Smooth muscle cell (in vitro differentiated cells): Measurements from ENCODE around the gene GRB2. TPM values are rescaled to one million over a fixed set of nuclear protein-coding genes. Genes with fewer than 3 reads are reported as not detected.
"Not testable (repeated sequence)": the region's sequence is repeated elsewhere in the genome, so short reads cannot be mapped to it uniquely, and the experiment has no call there.

Source experiments
- DNase-seq: peaks from one replicate; lab custom pipeline; 2025; ENCODE audit not compliant: unreplicated experiment; lab: John Stamatoyannopoulos, UW
- H2AFZ ChIP-seq: fragments of 200-600 bp; sonication (generic); 2 replicates; pipeline ENCODE4 v1.6.0; 2016; ENCODE audit warnings: antibody characterized with exemption, low read depth, mild to moderate bottlenecking
- H3F3A ChIP-seq: fragments of 200-600 bp; sonication (generic); 2 replicates; pipeline ENCODE4 v1.6.0; 2017; ENCODE audit warnings: antibody characterized with exemption, low read depth
- H3K27ac ChIP-seq: fragments of 200-600 bp; sonication (generic); 2 replicates; pipeline ENCODE4 v1.5.1; 2016; ENCODE audit warnings: low read depth, mild to moderate bottlenecking
- H3K27me3 ChIP-seq: fragments of 200-600 bp; sonication (generic); 2 replicates; pipeline ENCODE4 v1.6.1; 2016; ENCODE audit warnings: low read depth, mild to moderate bottlenecking
- H3K36me3 ChIP-seq: fragments of 200-600 bp; sonication (generic); 2 replicates; pipeline ENCODE4 v1.5.1; 2016; ENCODE audit warnings: low read depth
- H3K4me1 ChIP-seq: fragments of 200-600 bp; sonication (generic); 2 replicates; pipeline ENCODE4 v1.5.1; 2016; ENCODE audit warnings: low read depth
- H3K4me2 ChIP-seq: fragments of 200-600 bp; sonication (generic); 2 replicates; pipeline ENCODE4 v1.6.0; 2016; ENCODE audit warnings: mild to moderate bottlenecking
- H3K4me3 ChIP-seq: fragments of 200-600 bp; sonication (generic); 2 replicates; pipeline ENCODE4 v1.5.1; 2016; ENCODE audit warnings: mild to moderate bottlenecking
- H3K79me2 ChIP-seq: fragments of 200-600 bp; sonication (generic); 2 replicates; pipeline ENCODE4 v1.6.0; 2016; ENCODE audit warnings: low read depth, mild to moderate bottlenecking
- H3K9ac ChIP-seq: fragments of 200-600 bp; sonication (generic); 2 replicates; pipeline ENCODE4 v1.6.0; 2016; ENCODE audit warnings: low read depth
- H3K9me3 ChIP-seq: fragments of 200-600 bp; sonication (generic); replicated peaks from 2 replicates; pipeline ENCODE4 v1.5.1; 2016; ENCODE audit warnings: low read depth
- H4K20me1 ChIP-seq: fragments of 200-600 bp; sonication (generic); 2 replicates; pipeline ENCODE4 v1.6.0; 2016; ENCODE audit warnings: low read depth
- WGBS: methylation state at CpG from one replicate; pipeline ENCODE4 v1.1.7; 2016; ENCODE audit warnings: low lambda C conversion rate; 5-methylcytosine and 5-hydroxymethylcytosine counted together
- polyA plus RNA-seq: library from polyadenylated mRNA; unstranded; fragments of >200 nt; fragmentation: Nextera tagmentation; extraction: Ambion mirVana; gene quantifications from 2 replicates; pipeline ENCODE4 v1.2.1, GENCODE V29; 2016
- total RNA-seq: library from RNA; depleted of rRNA; stranded (reverse); fragments of >200 nt; gene quantifications from 2 replicates; pipeline ENCODE4 v1.2.3, GENCODE V29; 2014
- TF ChIP-seq, protein P1 (sequence below): fragments of 200-600 bp; sonication (generic); IDR thresholded peaks from 2 replicates; pipeline ENCODE4 v1.5.1; 2017; ENCODE audit warnings: borderline replicate concordance, mild to moderate bottlenecking, antibody characterized with exemption; ENCODE audit not compliant: insufficient read depth, poor library complexity, severe bottlenecking

Gene GRB2
- total and polyA plus RNA-seq, 2 experiments from 2014 or later, result 62.4 to 80.1 TPM

DNA sequence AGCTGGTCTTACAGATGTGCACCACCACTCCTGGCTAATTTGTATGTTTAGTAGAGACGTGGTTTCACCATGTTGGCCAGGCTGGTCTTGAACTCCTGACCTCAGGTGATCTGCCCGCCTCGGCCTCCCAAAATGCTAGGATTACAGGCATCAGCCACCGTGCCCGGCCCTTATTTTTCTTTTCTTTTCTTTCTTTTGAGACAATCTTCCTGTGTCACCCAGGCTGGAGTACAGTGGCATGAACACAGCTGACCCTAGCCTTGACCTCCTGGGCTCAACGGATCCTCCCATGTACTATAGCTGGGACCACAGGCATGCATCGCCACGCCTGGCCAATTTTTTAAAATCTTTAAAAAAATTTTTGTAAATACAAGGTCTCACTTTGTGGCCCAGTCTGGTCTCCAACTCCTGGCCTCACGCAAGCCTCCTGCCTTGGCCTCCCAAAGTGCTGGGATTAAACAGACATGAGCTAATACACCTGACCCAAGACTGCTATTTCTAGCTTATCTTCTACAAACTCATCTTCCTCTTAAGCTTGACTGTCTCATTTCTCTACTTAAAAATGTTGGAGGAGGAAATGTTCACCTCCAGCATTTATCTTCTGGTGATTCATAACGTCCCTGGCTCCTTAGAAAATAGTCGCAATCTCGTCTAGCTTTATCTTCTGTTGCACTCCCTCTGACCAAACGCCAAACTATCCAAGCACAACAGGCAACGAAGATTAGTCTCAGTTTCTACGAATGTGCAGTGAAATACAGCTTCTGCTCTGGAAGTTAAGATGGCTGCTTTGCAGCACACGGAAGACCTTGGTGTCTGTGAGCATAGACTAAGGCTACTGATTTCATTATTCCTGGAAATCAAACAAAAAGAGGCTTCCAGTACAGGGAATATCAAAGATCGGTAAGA is 42.7 kb upstream of the GRB2 start:
- no peak overlapping the region for H3K27ac ChIP-seq
- 74% methylated on average over 17 of the region's 17 CpGs for WGBS
- H3K27me3 ChIP-seq, result no peaks in the 10 kb centered on the region
- TF ChIP-seq, protein P1, sequence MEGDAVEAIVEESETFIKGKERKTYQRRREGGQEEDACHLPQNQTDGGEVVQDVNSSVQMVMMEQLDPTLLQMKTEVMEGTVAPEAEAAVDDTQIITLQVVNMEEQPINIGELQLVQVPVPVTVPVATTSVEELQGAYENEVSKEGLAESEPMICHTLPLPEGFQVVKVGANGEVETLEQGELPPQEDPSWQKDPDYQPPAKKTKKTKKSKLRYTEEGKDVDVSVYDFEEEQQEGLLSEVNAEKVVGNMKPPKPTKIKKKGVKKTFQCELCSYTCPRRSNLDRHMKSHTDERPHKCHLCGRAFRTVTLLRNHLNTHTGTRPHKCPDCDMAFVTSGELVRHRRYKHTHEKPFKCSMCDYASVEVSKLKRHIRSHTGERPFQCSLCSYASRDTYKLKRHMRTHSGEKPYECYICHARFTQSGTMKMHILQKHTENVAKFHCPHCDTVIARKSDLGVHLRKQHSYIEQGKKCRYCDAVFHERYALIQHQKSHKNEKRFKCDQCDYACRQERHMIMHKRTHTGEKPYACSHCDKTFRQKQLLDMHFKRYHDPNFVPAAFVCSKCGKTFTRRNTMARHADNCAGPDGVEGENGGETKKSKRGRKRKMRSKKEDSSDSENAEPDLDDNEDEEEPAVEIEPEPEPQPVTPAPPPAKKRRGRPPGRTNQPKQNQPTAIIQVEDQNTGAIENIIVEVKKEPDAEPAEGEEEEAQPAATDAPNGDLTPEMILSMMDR, result no peak
- no peaks in the 10 kb centered on the region for H4K20me1 ChIP-seq
- no peaks in the 10 kb centered on the region for H3K79me2 ChIP-seq
- H3K36me3 ChIP-seq, result no peaks in the 10 kb centered on the region
- no peak overlapping the region for H3K4me3 ChIP-seq
- H3K9ac ChIP-seq, result no peak overlapping the region
- H3K4me2 ChIP-seq, result no peak overlapping the region
- no peak for DNase-seq
- no peaks in the 10 kb centered on the region for H3K4me1 ChIP-seq
- H3F3A ChIP-seq, result peaks cover 5% of the 10 kb centered on the region
- H3K9me3 ChIP-seq, result no peaks in the 10 kb centered on the region
- H2AFZ ChIP-seq, result peak overlapping the region; percentile 15

- H3K9me3 ChIP-seq, H3K36me3 ChIP-seq, H3F3A ChIP-seq, DNase-seq, H3K4me3 ChIP-seq, H3K27me3 ChIP-seq, H3K79me2 ChIP-seq, H2AFZ ChIP-seq, H3K4me1 ChIP-seq, H3K9ac ChIP-seq, H3K27ac ChIP-seq, H4K20me1 ChIP-seq, H3K4me2 ChIP-seq: not testable (repeated sequence)
- 98% methylated on average over 6 of the region's 6 CpGs for WGBS
Observed at GRCh38 chr17:75445896-75446295, 40.4 kb upstream of the GRB2 start.

- no peaks in the 10 kb centered on the region for H3K4me1 ChIP-seq
- DNase-seq, result no peak
- TF ChIP-seq, protein P1, result no peak
- H3K4me3 ChIP-seq, result no peak overlapping the region
- H3K36me3 ChIP-seq, result no peaks in the 10 kb centered on the region
- no peaks in the 10 kb centered on the region for H4K20me1 ChIP-seq
- no peaks in the 10 kb centered on the region for H3K9me3 ChIP-seq
- H3K27me3 ChIP-seq, result no peaks in the 10 kb centered on the region
- peaks cover 5% of the 10 kb centered on the region for H3F3A ChIP-seq
- 95% methylated on average over 3 of the region's 3 CpGs for WGBS
- H2AFZ ChIP-seq, result no peak overlapping the region
- H3K4me2 ChIP-seq, result no peak overlapping the region
- no peaks in the 10 kb centered on the region for H3K79me2 ChIP-seq
- no peak overlapping the region for H3K27ac ChIP-seq
- no peak overlapping the region for H3K9ac ChIP-seq
Observed at GRCh38 chr17:75445296-75445695, 39.8 kb upstream of the GRB2 start.

GRCh38 chr17:75442168-75443103 is 37.0 kb upstream of the GRB2 start:
- TF ChIP-seq, protein P1, result no peak
- Histone ChIP-seq H3K27ac (no peak overlapping the region), H3K79me2 (no peaks in the 10 kb centered on the region), H3K4me2 (no peak overlapping the region), H3K9me3 (no peaks in the 10 kb centered on the region), H4K20me1 (no peaks in the 10 kb centered on the region), H3F3A (no peaks in the 10 kb centered on the region), H3K4me1 (no peaks in the 10 kb centered on the region), H3K9ac (no peak overlapping the region), H3K36me3 (no peaks in the 10 kb centered on the region), H3K4me3 (no peak overlapping the region), H2AFZ (no peak overlapping the region), H3K27me3 (no peaks in the 10 kb centered on the region)
- 67% methylated on average over 4 of the region's 4 CpGs for WGBS
- DNase-seq, result no peak
